Endothelial cell of umbilical vein (primary cell): ENCODE data around the gene CAPN5. TPM values are rescaled to one million over a fixed set of nuclear protein-coding genes. Genes with fewer than 3 reads are reported as not detected.

Experiments used
- BruUV-seq: library from RNA; stranded (reverse); fragments of 400-500 nt; replicated peaks from 2 replicates; lab custom pipeline; 2021; lab: Mats Ljungman, UMichigan
- CTCF ChIA-PET: fragments of 300-600, 350-600 bp; sonication (Branson Sonifier 250); formaldehyde crosslinking; loops from one replicate; lab custom pipeline; 2021; ENCODE audit warnings: antibody characterized with exemption, inconsistent platforms; lab: Charles Lee
- POLR2A ChIA-PET: fragments of 300-600, 350-600 bp; sonication (Branson Sonifier 250); formaldehyde crosslinking; loops from one replicate; lab custom pipeline; 2021; ENCODE audit warnings: antibody characterized with exemption, inconsistent platforms; lab: Charles Lee
- DNase-seq: peaks from one replicate; pipeline ENCODE4 v3.0.0-alpha.2; 2011; ENCODE audit warnings: low read depth, low spot score
- FAIRE-seq: peaks from 2 replicates; lab custom pipeline; 2011; peaks lifted over from hg19 to GRCh38; lab: Jason Lieb, UNC
- H2AFZ ChIP-seq: 2 replicates; pipeline ENCODE4 v1.6.0; 2012; ENCODE audit warnings: low read depth, low read length, control low read depth, inconsistent platforms
- H3K27ac ChIP-seq: 2 replicates; pipeline ENCODE4 v1.5.1; 2011; ENCODE audit warnings: low read depth, mild to moderate bottlenecking, control low read depth, low read length, moderate library complexity; ENCODE audit not compliant: insufficient read depth
- H3K27me3 ChIP-seq, 2 experiments: 2 replicates each; pipeline versions ENCODE4 v1.6.0 to v1.6.1; 2011; ENCODE audit warnings: low read length in 2 of 2, mixed read lengths in 1 of 2; ENCODE audit not compliant: control insufficient read depth in 2 of 2, insufficient read depth in 2 of 2
- H3K36me3 ChIP-seq, 2 experiments: 2 replicates in 1 of 2; 3 replicates in 1 of 2; pipeline ENCODE4 v1.5.1; 2011; ENCODE audit warnings: low read length in 2 of 2, mild to moderate bottlenecking in 1 of 2, moderate library complexity in 1 of 2; ENCODE audit not compliant: control insufficient read depth in 2 of 2, insufficient read depth in 2 of 2; ENCODE audit errors: extremely low read depth in 1 of 2
- H3K4me1 ChIP-seq: 3 replicates; pipeline ENCODE4 v1.5.1; 2011; ENCODE audit warnings: mild to moderate bottlenecking, low read length; ENCODE audit not compliant: control insufficient read depth, insufficient read depth; ENCODE audit errors: extremely low read depth
- H3K4me2 ChIP-seq: 2 replicates; pipeline ENCODE4 v1.6.1; 2011; ENCODE audit warnings: low read length, control low read depth, mixed read lengths; ENCODE audit not compliant: insufficient read depth
- H3K4me3 ChIP-seq, 3 experiments: fragments of 200-600 bp in 1 of 3; sonication (generic), shearing (Covaris generic) in 1 of 3; replicated peaks in 1 of 3; 2 replicates each; pipeline ENCODE4 v1.5.1; 2011 to 2016; ENCODE audit warnings: control low read depth in 3 of 3, low read length in 3 of 3, mild to moderate bottlenecking in 2 of 3, inconsistent platforms in 1 of 3, low read depth in 1 of 3, moderate library complexity in 1 of 3; ENCODE audit not compliant: insufficient read depth in 1 of 3
- H3K79me2 ChIP-seq: 2 replicates; pipeline ENCODE4 v1.6.0; 2012; ENCODE audit warnings: low read length, inconsistent platforms; ENCODE audit not compliant: control insufficient read depth, insufficient read depth
- H3K9ac ChIP-seq: replicated peaks from 2 replicates; pipeline ENCODE3; 2011; ENCODE audit warnings: low read length, control low read depth; ENCODE audit not compliant: insufficient read depth; ENCODE audit errors: extremely low read depth
- H3K9me1 ChIP-seq: replicated peaks from 3 replicates; pipeline ENCODE4 v1.6.0; 2011; ENCODE audit warnings: mild to moderate bottlenecking, low read length; ENCODE audit not compliant: control insufficient read depth, insufficient read depth; ENCODE audit errors: extremely low read depth
- H3K9me3 ChIP-seq: replicated peaks from 2 replicates; pipeline ENCODE4 v1.5.1; 2012; ENCODE audit warnings: low read length, inconsistent platforms; ENCODE audit not compliant: control insufficient read depth, insufficient read depth
- H4K20me1 ChIP-seq: replicated peaks from 2 replicates; pipeline ENCODE3; 2011; ENCODE audit warnings: mild to moderate bottlenecking, low read length; ENCODE audit not compliant: control insufficient read depth, insufficient read depth; ENCODE audit errors: extremely low read depth
- CTCF ChIP-seq, 2 donors: IDR thresholded peaks; 1 replicate in 1 of 2; 2 replicates in 1 of 2; pipeline ENCODE4 v1.5.1; 2011; ENCODE audit warnings: low read length in 2 of 2, mild to moderate bottlenecking in 2 of 2, moderate library complexity in 2 of 2, control low read depth in 1 of 2, inconsistent platforms in 1 of 2, low read depth in 1 of 2; ENCODE audit not compliant: insufficient read depth in 1 of 2; ENCODE audit errors: extremely low read depth in 1 of 2
- FOS ChIP-seq: IDR thresholded peaks from 2 replicates; pipeline ENCODE4 v1.6.1; 2011; ENCODE audit warnings: mild to moderate bottlenecking, low read length, moderate library complexity, borderline replicate concordance; ENCODE audit not compliant: insufficient read depth
- GATA2 ChIP-seq: IDR thresholded peaks from 2 replicates; pipeline ENCODE4 v1.7.0; 2011; ENCODE audit warnings: low read depth, mild to moderate bottlenecking, moderate library complexity, mixed read lengths, low read length; ENCODE audit not compliant: insufficient read length, insufficient read depth
- JUN ChIP-seq: IDR thresholded peaks from 2 replicates; pipeline ENCODE4 v1.6.1; 2011; ENCODE audit warnings: borderline replicate concordance, low read depth; ENCODE audit not compliant: insufficient read length, insufficient read depth
- MYC ChIP-seq: IDR thresholded peaks from one replicate; pipeline ENCODE4 v1.6.1; 2011; ENCODE audit warnings: mild to moderate bottlenecking, low read depth, low read length
- POLR2A ChIP-seq: IDR thresholded peaks from 2 replicates; pipeline ENCODE4 v1.6.1; 2012; ENCODE audit warnings: low read depth, mild to moderate bottlenecking, control low read depth, low read length
- POLR2AphosphoS5 ChIP-seq: IDR thresholded peaks from 2 replicates; pipeline ENCODE4 v1.6.1; 2012; ENCODE audit warnings: low read depth, mild to moderate bottlenecking, control low read depth, low read length, moderate library complexity; ENCODE audit not compliant: insufficient read depth
- dilution Hi-C: fragments of 300-500 bp; cut with MboI; formaldehyde crosslinking; loops from one replicate; pipeline ENCODE4 v1.15.0; 2019; ENCODE audit warnings: low sequenced_read_pairs; ENCODE audit not compliant: extremely low pct_ligation_motif_present
- intact Hi-C: fragments of 100-400 bp; cut with micrococcal nuclease; formaldehyde crosslinking; loops from one replicate; pipeline ENCODE4 v1.10.0; 2022
- polyA plus RNA-seq, 4 experiments: library from polyadenylated mRNA; depleted of rRNA in 3 of 4; stranded (reverse) in 3 of 4; unstranded in 1 of 4; fragments of >200 nt; gene quantifications; 2 replicates each; pipeline versions ENCODE4 v1.2.1 to v1.2.3, GENCODE V29; 2011 to 2012; ENCODE audit warnings: missing spikeins in 1 of 4
- total RNA-seq: library from RNA; stranded (reverse); gene quantifications from 2 replicates; pipeline ENCODE4 v1.2.3, GENCODE V29; 2021
- TF ChIP-seq, protein P1 (sequence below): IDR thresholded peaks from 2 replicates; pipeline ENCODE4 v1.6.1; 2011; ENCODE audit not compliant: insufficient read depth, insufficient read length

The CAPN5 gene
- total and polyA plus RNA-seq, 2 donors (not counting 3 experiments of a cell fraction or from before 2014, with no cell fraction given) = 15.0 to 17.0 TPM

DNA sequence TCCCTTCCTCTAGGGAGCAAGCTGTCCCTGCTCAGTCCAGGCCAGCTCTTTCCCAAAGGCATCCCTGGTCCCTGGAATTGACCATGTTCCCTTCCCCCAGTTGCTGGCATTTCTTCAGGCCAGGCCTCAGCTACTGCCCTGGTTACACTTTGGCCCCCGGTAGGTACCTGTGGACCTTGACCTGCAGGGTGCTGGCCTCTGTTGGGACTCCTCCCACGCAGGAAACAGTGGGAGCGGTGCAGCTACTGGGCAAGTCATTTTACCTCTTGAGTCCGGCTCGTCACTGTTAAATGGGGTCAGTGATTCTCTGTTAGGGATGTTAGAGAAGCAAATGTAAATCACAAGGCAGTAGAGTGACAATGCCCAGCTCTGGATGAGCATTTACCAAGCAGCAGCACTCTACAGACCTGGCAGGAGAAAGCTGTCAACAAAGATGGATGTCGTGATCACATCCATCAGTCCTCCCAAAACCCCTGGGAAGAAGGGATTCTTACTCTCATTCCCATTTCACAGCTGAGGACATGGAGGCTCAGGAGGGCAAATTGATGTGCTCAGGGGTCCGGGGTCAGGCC is 78.2 kb downstream of the CAPN5 start:
- H3K4me3 ChIP-seq = no peak overlapping the region
- H2AFZ ChIP-seq = no peak overlapping the region
- dilution Hi-C loops = no loop called here
- H3K4me1 ChIP-seq = peaks cover 6% of the 10 kb centered on the region
- H3K4me2 ChIP-seq = no peak overlapping the region
- H3K9ac ChIP-seq = no peak overlapping the region
- H3K9me1 ChIP-seq = no peaks in the 10 kb centered on the region
- intact Hi-C loops = no loop called here
- ChIA-PET POLR2A (no interaction called here), CTCF (interaction anchor here (1.4 kb wide), 1 partner anchor 30 kb away, joined by 4 read pairs; no protein-coding TSS in a partner anchor)
- TF ChIP-seq MYC (no peak), POLR2A (no peak), POLR2AphosphoS5 (no peak), JUN (no peak), GATA2 (no peak), CTCF (IDR thresholded peaks at IDR 0.05; ENCODE audit: extremely low read depth in 1 of 2, insufficient read depth in 1 of 2, low read depth in 1 of 2, low read length in 2 of 2) (no peak), FOS (no peak)
- TF ChIP-seq, protein P1, sequence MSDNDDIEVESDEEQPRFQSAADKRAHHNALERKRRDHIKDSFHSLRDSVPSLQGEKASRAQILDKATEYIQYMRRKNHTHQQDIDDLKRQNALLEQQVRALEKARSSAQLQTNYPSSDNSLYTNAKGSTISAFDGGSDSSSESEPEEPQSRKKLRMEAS = no peak
- H3K27ac ChIP-seq = no peak overlapping the region
- no peaks in the 10 kb centered on the region for H3K9me3 ChIP-seq
- DNase-seq (no peak), FAIRE-seq (no peak)
- H3K27me3 ChIP-seq = peaks cover 0 to 3% of the 10 kb centered on the region in 2 experiments
- H3K79me2 ChIP-seq = no peaks in the 10 kb centered on the region
- no peaks in the 10 kb centered on the region for H4K20me1 ChIP-seq
- no TSS peak for BruUV-seq
- no peaks in the 10 kb centered on the region for H3K36me3 ChIP-seq
